Measurements from ENCODE around the gene AXIN1. TPM values are rescaled to one million over a fixed set of nuclear protein-coding genes. Genes with fewer than 3 reads are reported as not detected.

The AXIN1 gene
- total RNA-seq, 1 experiment from 2014 or later = 32.7 TPM

DNA sequence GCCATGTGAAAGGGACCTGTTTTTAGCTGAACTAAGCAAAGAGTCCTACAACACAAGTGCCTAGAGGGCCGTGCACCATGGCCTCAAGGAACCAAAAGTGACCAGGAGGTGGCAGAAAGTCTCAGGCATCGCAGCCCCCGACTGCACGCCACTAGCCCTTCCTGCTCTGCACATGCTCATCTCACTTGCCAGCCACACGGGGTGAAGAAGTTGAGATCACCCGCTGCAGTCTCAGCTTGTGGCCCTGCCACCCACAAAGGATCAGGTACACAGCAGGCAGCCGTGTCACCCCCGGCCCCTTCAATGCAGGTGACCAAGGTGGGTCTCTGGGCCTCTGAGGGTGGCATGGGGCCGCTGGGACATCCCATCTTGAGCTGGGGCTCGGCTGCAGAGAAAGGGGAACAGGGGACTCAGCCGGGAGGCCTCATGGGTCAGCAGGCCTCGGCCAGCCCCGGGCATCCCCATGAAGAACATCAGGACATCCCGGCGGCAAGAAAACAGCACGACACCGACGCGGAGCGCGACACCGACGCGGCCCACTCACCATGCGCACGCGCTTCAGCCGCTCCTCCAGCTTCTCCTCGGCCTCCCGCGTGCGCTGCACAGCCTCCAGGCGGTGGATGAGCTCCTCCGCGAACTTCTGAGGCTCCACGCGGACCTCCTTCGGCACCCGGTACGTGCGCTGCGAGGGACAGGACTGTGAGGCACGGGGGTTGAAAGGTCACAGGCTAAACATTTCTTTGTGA, 48.6 kb downstream of the AXIN1 start:
- H3K4me1 ChIP-seq (ENCODE audit: insufficient read depth, low read length, poor library complexity, severe bottlenecking) = no peaks in the 10 kb centered on the region
- no peak overlapping the region for H3K4me3 ChIP-seq (ENCODE audit: low read depth, low read length, poor library complexity, severe bottlenecking)
- no peaks in the 10 kb centered on the region for H3K27me3 ChIP-seq (replicated peaks; ENCODE audit: insufficient read depth, low read depth, low read length, poor library complexity)
- H3K9me3 ChIP-seq (ENCODE audit: low read depth, low read length, poor library complexity, severe bottlenecking) = no peaks in the 10 kb centered on the region
- peaks cover 10% of the 10 kb centered on the region for H3K36me3 ChIP-seq (ENCODE audit: insufficient read depth, low read length, poor library complexity, severe bottlenecking)
- BruUV-seq (replicated peaks) = no TSS peak
- ChIA-PET CTCF (no interaction called here), POLR2A (ENCODE audit: low non-redundant PET) (no interaction called here)
- TF ChIP-seq, protein P1, sequence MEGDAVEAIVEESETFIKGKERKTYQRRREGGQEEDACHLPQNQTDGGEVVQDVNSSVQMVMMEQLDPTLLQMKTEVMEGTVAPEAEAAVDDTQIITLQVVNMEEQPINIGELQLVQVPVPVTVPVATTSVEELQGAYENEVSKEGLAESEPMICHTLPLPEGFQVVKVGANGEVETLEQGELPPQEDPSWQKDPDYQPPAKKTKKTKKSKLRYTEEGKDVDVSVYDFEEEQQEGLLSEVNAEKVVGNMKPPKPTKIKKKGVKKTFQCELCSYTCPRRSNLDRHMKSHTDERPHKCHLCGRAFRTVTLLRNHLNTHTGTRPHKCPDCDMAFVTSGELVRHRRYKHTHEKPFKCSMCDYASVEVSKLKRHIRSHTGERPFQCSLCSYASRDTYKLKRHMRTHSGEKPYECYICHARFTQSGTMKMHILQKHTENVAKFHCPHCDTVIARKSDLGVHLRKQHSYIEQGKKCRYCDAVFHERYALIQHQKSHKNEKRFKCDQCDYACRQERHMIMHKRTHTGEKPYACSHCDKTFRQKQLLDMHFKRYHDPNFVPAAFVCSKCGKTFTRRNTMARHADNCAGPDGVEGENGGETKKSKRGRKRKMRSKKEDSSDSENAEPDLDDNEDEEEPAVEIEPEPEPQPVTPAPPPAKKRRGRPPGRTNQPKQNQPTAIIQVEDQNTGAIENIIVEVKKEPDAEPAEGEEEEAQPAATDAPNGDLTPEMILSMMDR (conservative IDR thresholded peaks at IDR 0.05; ENCODE audit: low read depth, low read length) = no peak
- no peak for TF ChIP-seq EZH2 (IDR thresholded peaks at IDR 0.05; ENCODE audit: borderline replicate concordance, low read depth, low read length, poor library complexity, severe bottlenecking)
- intact Hi-C loops (cut with micrococcal nuclease; ENCODE audit: unreplicated experiment) = no loop called here
- H3K27ac ChIP-seq (ENCODE audit: low read depth, low read length, poor library complexity, severe bottlenecking) = no peak overlapping the region
- DNase-seq (ENCODE audit: low spot score) = no peak

GRCh38 chr16:301950-302349, 50.6 kb downstream of the AXIN1 start:
- DNase-seq (ENCODE audit: low spot score) = no peak
- no peaks in the 10 kb centered on the region for H3K36me3 ChIP-seq (ENCODE audit: insufficient read depth, low read length, poor library complexity, severe bottlenecking)
- POLR2A ChIA-PET (ENCODE audit: low non-redundant PET) = no interaction called here
- H3K4me3 ChIP-seq (ENCODE audit: low read depth, low read length, poor library complexity, severe bottlenecking) = no peak overlapping the region
- no peak overlapping the region for H3K27ac ChIP-seq (ENCODE audit: low read depth, low read length, poor library complexity, severe bottlenecking)
- H3K4me1 ChIP-seq (ENCODE audit: insufficient read depth, low read length, poor library complexity, severe bottlenecking) = no peaks in the 10 kb centered on the region
- no peak for TF ChIP-seq EZH2 (IDR thresholded peaks at IDR 0.05; ENCODE audit: borderline replicate concordance, low read depth, low read length, poor library complexity, severe bottlenecking)
- TF ChIP-seq, protein P1 (conservative IDR thresholded peaks at IDR 0.05; ENCODE audit: low read depth, low read length) = no peak
- CTCF ChIA-PET = no interaction called here
- H3K27me3 ChIP-seq (replicated peaks; ENCODE audit: insufficient read depth, low read depth, low read length, poor library complexity) = no peaks in the 10 kb centered on the region
- intact Hi-C loops (cut with micrococcal nuclease; ENCODE audit: unreplicated experiment) = no loop called here
- H3K9me3 ChIP-seq (ENCODE audit: low read depth, low read length, poor library complexity, severe bottlenecking) = no peaks in the 10 kb centered on the region
- no TSS peak for BruUV-seq (replicated peaks)

- no peaks in the 10 kb centered on the region for H3K27me3 ChIP-seq (replicated peaks; ENCODE audit: insufficient read depth, low read depth, low read length, poor library complexity)
- no peak overlapping the region for H3K4me3 ChIP-seq (ENCODE audit: low read depth, low read length, poor library complexity, severe bottlenecking)
- H3K36me3 ChIP-seq (ENCODE audit: insufficient read depth, low read length, poor library complexity, severe bottlenecking) = no peaks in the 10 kb centered on the region
- H3K4me1 ChIP-seq (ENCODE audit: insufficient read depth, low read length, poor library complexity, severe bottlenecking) = no peaks in the 10 kb centered on the region
- BruUV-seq (replicated peaks) = no TSS peak
- POLR2A ChIA-PET (ENCODE audit: low non-redundant PET) = no interaction called here
- no peak overlapping the region for H3K27ac ChIP-seq (ENCODE audit: low read depth, low read length, poor library complexity, severe bottlenecking)
- DNase-seq (ENCODE audit: low spot score) = no peak
- CTCF ChIA-PET = no interaction called here
- intact Hi-C loops (cut with micrococcal nuclease; ENCODE audit: unreplicated experiment) = no loop called here
- TF ChIP-seq, protein P1 (conservative IDR thresholded peaks at IDR 0.05; ENCODE audit: low read depth, low read length) = no peak
- TF ChIP-seq EZH2 (IDR thresholded peaks at IDR 0.05; ENCODE audit: borderline replicate concordance, low read depth, low read length, poor library complexity, severe bottlenecking) = no peak
- H3K9me3 ChIP-seq (ENCODE audit: low read depth, low read length, poor library complexity, severe bottlenecking) = no peaks in the 10 kb centered on the region
These were observed 51.3 kb downstream of the AXIN1 start for GRCh38 chr16:301235-301634.
